GOT3 (cell line): ENCODE measurements around the gene CEACAM3.
A peak's percentile ranks its signal among the peaks of the same experiment; 100 is the strongest.

Experiments used
- DNase-seq: peaks from one replicate; lab custom pipeline; 2025; ENCODE audit warnings: mixed read lengths; lab: John Stamatoyannopoulos, UW

CEACAM3 gene

DNA sequence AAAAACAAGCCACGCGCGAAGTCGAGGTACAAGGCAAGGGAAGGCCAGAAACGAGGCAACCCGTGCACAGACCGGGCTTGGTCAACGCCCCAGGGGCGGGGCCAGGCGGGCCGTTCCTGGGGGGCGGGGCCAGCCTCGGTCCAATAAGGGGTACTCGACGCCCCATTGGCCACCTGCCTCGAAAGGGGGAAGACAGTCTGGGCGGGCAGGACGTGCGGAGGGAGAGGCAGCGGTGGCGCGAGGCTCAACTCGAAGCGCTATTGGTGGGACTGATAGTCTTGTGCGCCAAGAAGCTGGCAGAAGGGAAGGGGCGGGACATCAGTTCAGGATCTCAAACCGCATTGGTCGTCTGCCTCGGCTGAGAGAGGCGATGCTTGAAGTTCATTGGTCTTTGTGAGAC is 48.2 kb downstream of the CEACAM3 start, which contains the start of gene LYPD4:
Gene LYPD4 (minus strand): TSS at position 83 of the 400 bp plus-strand sequence. CDS start 5,398 bp downstream, outside the sequence.
- DNase-seq = no peak

DNA sequence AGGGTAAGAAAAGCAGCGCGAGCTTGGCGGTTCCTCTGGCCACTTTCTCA is 48.4 kb downstream of the CEACAM3 start, which contains the start of gene DMRTC2:
Gene DMRTC2 (plus strand): TSS at position 42 of the 50 bp plus-strand sequence. CDS start 2,387 bp downstream, outside the sequence.
- DNase-seq = no peak

DNA sequence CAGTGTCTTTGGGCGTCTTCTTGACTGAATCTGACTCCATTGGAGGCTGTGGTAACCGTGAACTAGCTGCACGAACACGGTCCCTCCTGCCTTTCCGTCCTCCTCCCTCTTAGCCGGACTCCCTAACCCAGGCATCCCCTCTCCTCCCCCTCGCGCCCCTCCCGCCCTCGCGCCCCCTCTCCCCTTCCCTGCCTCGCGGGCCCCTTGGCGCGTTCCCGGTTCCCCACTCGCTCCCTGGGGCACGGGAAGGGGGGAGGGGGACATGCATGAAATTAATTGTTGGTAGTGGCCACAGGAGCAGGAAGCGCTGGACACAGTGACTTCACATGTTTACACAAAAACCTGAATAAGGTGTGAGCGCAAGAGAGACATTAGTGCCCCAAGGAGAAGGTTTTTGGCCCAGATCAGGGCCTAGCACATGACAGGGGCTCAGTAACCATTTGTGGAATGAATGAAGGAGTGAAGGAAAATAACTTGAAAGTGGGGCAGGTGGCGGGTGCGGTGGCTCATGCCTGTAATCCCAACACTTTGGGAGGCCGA is 48.7 kb downstream of the CEACAM3 start:
- no peak for DNase-seq

DNA sequence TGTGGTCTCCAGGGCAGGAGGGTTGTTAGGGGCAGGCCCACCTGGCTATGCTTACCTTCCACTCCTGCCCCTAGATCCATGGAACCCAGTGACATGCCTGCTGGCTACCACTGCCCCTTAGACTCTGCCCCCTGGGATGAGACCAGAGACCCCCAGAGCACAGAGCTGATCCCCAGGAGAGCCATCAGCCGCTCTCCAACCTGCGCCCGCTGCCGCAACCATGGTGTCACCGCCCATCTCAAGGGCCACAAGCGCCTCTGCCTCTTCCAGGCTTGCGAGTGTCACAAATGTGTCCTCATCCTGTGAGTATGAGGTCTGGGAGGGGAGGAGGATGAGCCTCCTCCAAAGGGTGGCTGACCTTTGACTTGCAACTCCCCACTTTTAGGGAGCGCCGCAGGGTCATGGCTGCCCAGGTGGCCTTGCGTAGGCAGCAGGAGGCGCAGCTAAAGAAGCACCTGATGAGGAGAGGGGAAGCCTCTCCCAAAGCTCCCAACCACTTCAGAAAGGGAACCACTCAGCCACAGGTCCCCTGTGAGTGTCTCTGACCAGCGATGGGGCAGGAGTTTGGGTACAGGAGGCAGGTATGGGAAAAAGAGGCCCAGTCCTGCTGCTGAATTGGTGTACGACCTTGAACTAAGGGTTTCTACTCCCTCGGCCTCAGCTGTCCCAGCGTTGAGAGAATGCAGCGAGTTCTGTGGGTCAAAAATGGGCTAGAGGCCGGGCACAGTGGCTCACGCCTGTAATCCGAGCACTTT is 51.1 kb downstream of the CEACAM3 start:
- DNase-seq = no peak

DNA sequence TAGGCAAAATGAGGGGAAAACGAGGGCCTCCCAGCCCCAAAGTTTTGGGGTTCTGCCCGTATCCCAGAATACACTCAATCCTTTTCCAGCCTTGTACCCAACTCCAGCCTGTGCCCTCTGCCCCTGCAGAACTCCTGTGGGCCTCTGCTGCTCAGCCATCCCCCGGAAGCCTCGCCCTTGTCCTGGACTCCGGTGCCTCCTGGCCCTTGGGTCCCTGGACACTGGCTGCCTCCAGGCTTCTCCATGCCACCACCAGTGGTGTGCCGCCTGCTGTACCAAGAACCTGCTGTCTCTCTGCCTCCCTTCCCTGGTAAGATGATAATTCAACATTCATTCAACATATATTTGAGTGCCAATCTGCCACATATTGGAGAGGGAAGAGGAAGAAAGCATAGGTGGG is 52.3 kb downstream of the CEACAM3 start:
- no peak for DNase-seq

DNA sequence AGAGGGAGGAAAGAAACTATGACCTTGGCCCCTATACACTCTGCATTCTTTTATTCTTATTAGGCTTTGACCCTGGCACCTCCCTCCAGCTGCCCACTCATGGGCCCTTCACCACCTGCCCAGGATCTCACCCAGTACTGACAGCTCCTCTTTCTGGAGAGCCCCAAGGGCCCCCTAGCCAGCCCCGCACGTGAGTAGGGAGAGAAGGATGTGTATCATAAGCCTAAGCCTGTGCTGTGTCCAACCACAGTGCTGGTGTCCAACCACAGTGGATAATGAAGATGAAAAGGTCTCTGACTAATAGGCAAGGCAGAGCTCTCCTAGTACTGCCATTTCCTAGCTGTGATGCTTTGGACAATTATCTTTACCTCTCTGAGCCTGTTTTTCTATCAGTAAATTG is 52.7 kb downstream of the CEACAM3 start:
- no peak for DNase-seq

DNA sequence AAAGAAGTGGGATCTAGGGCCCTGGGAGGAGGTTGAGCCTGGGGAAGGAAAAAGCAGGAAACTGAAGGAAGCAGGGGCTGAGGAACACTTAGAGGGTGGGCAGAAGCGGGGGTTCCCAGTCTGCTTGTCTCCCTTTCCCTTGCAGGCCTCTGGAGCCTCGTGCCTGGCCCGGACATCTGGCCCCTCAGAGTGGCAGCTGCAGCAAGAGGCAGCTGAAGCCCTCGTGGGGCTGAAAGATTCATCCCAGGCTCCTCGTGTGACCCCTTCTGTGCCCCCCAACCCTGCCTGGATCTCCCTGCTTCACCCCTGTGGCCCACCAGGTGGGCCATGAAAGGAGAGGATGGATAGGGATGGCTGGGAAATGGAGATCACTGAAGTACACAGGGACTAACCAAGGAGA is 54.0 kb downstream of the CEACAM3 start:
- DNase-seq = no peak

DNA sequence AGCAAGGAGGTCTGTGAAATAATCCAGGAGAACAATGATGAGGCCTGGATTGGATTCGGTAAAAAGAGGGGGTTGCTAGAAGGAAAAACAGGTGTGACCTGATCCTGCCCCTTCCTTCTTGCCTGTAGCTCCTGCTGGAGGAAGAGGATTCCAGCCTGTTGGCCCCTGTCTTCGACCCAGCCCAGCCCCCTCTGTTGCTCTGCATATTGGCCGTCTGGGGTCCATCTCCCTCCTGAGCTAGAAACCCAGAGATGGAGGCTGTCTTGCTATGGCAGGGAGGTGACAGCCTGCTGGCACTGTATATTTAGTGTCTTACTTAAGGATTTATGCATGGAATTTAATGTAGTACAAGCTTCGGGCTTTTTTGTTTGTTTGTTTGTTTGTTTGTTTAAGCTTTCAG is 55.1 kb downstream of the CEACAM3 start:
- no peak for DNase-seq

DNA sequence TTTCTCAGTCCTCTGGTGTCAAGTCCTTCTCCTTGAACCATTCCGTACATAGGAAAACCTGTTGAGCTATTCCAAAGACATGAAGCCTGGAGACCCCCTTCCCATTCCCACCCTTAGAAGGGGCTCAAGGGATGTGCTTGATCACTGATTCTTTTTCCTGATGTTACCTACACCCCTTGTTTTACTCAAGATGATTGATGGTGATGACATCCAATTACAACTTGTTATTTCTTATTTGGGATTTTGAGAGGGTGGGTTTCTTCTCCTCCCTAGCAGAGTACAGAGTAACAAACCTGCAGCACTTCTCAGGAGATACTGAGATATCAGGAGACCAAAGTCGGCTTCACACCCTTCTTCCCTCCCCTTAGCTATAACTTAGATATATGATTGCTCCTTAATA is 57.0 kb downstream of the CEACAM3 start:
- DNase-seq = no peak

DNA sequence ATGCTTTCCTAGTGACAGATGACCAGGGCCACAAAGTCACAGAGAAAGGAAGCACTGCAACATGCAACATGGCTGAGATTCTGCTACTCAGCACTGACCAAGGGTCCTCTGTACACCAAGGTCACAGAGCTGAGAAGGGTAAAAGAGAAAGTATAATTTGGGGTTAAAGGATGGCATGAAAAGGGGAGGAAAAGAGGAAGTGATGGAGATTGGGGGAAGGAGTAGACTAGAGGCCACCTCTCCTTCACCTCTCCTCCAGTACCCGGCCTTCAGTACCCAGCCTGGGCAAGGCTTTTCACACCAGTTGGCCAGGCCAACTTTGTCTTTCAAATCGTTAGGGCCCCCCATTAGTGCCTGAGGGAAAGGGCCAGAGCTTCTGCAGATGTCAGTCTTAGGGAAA is 57.4 kb downstream of the CEACAM3 start:
- no peak for DNase-seq

DNA sequence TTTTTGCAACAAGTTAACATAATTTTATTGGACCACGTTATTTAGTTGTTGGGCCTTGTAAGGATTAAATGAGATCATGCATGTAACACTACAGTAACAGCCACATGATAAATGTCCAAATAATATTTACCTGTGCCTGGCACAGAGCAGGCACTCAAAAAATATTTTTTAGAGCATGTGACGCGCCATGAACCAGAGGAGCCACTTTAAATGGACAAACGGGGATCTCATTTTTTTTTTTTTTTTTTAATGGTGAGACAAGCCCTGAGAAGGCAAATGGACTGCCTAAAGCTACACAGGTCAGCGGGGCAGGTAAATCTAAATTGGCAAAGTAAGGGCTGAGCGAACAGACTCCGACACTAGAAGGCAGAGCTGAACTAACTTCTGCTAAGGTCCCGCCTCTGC is 62.8 kb downstream of the CEACAM3 start:
- no peak for DNase-seq

DNA sequence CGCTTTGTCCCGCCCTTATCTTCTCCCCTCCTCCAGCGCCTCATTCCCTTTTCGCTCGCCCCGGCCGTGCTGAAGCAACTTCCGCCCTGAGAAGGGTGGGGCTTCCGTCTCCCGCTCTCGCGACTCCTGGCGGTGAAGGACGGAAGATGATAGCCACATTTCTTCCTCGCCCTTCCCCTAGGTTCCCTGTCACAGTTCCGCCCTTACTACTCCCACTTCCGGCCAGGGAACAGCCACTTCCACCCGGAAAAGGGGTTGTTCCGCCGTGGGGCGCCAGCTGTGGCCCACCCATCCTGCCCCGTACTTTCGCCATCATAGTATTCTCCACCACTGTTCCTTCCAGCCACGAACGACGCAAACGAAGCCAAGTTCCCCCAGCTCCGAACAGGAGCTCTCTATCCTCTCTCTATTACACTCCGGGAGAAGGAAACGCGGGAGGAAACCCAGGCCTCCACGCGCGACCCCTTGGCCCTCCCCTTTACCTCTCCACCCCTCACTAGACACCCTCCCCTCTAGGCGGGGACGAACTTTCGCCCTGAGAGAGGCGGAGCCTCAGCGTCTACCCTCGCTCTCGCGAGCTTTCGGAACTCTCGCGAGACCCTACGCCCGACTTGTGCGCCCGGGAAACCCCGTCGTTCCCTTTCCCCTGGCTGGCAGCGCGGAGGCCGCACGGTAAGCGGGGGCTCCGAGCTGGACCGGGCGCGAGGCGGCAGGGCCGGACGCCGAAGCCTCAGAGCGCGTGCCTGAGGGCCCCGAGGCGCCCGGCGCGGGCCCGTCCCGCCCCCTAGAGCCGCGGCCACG is 63.4 kb downstream of the CEACAM3 start, which contains the start of gene RPS19:
Gene RPS19 (plus strand): TSS at position 638 of the 801 bp plus-strand sequence. CDS start 520 bp downstream, outside the sequence.
- DNase-seq = peak; percentile 93

DNA sequence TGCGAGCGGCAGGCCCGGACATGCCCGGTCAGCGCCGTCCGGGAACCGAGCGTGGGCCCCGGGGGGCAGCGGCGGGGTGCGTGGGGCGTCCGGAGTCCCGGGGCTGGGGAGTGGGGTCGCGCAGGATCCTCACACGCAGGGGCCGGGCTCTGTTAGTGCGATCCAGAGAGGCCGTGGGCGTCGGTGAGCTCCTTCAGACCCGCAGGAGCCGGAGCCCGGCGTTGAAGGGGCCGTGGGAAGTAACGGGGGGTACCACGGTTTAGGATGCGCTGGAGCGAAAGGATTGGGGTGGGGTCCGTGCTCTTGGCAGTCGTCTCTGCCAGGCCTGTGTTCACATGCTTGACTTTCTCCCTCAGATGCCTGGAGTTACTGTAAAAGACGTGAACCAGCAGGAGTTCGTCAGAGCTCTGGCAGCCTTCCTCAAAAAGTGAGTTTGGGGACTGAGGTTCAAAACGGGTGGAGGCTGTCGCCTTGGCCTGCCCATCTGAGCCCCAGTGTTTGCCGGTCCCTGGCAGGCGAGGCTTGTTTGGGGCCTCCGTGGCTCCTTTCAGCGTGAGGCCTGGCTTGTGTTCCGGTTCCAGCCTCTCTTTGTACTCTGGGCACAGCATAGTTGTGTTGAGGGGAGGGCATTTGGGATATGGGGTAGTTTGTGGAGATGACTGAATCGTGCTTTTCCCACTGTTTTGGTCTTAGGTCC is 64.2 kb downstream of the CEACAM3 start:
- DNase-seq = no peak
